IPS-NIHi7 (cell line): ENCODE results near the gene NPM1.

ENCODE experiments used
- DNase-seq: peaks from one replicate; pipeline ENCODE4 v3.0.0; 2012; ENCODE audit warnings: mixed read lengths; ENCODE audit errors: extremely low spot score

Gene NPM1

DNA sequence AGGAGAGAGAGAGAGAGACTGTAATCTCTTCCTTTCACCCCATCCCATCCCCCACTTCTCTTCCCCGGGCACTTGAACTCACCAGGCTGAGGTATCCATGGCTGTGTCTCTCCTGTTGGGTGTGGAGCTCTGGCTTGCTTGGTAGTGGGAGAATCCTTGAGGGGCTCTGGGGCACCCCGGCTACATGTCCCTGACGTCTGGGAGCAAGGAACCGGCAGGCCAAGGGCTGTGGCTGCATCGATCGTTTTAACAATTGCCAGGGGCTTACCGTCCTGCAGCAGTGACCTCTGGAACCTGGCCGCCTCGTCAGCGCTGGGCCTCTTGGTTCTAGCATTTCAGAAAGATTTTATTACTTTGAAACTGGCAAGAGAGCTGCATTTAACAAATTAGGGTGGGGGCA, 61.8 kb downstream of the NPM1 start:
- no peak for DNase-seq

DNA sequence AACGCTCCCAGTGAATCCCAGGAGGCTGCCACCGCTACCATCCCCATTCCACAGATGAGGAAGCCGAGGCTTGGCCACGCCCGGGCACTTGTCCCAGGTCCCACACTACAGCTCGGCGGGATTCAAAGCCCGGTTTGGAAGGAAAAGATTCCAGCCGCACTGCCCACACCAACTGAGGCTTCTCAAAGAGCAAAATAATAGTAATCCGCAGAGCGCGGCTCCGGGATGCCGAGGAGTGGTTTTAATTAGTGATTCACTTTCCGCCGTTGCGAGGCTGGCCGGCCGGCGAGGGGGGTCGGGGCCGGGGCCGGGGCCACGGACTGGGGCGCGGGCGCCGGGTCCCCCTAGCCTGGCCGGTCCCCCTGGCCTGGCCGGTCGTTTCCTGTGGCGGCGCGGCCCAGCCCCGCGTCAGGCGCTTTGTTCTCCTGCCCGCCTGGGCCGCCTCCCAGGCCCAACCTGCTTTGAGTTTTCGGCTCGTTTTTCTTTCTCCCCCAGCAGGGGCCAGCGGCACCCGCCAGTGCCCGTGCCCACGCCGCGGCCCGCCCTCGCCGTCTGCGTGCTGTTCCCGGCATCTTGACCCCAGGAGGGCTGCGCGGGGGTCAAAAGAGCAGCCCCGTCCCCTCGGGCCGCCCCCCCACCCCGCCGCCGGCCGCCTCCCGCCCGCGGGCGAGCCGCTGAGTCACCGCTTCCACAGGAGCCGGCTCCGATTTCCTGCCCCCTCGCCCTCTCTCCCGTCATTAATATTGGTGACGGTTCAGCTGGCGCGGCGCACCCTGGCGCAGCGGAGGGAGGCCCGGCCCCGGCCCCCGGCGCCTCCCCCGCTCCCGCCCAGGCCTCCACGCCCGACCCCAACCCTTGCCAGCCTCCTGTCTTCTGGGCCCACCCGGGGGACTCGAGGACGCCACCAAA, 63.0 kb downstream of the NPM1 start:
- peak; percentile 80 for DNase-seq

DNA sequence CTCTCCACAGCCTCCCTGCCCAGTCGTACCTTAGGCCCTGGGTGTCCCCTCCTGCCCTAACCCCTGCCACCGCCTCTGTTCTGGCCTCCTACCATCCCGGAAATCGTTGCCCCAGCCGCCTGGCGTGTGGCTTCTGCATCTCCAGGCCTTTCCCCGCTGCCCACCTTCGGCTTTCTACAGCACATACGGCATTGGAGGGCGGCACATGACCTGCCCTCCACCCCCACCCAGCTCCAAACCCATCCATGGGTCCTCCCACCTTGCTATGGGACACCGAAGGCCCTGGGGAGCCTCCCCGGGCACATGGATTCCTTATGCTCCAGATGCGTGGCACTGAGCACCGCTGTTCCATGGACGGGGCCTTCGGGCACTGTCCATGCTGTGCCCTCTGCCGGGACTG, 63.8 kb downstream of the NPM1 start:
- DNase-seq: no peak

DNA sequence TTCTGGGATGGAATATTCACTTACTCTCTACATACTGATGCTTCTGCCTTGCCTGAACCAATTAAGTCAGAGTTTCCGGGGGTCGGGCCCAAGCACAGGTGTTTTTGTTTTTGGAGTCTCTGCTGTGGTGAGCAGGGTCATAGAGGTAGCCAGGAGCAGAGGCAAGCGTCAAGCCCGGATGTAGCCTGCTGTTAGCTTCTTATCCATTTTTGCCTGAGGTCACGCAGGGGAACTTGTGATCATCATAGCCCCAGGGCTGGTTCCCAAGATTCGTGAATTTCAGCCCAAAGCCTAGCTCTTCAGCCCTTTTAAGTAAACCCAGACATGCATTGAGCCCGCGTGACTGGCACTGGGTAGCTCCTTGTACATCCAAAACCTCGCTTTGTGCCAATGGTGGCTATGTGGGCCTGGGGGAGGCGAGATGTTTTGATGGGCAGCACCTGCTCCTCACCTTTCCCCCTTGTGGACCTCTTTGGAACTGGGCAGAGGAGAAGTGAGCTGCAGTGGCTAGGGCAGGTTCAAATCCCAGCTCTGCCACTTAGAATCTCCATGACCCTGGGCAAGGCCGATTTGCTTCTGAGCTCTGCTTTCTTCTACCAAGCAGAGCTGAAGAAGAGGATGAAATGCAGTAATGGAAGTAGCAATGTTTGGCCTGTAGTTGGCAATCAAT, 65.5 kb downstream of the NPM1 start:
- no peak for DNase-seq

DNA sequence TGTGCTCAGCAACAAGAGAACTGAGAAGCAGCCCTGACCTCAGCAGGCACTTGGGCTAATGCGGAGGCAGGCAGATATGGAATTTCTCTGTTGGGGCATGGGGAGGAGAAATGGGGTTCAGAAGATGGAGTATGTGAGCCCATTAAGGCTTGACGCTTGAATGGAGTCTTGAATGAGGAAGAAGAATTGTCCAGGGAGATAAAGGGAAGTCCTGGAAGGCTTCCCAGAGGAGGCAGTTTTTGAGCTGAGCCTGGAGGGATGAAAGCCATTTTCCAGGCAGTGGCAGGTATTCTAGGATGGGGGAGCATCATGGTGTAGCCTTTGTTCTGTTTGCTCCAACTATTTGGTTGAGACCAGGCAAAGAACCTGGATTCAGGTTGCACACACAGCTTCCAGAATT, 66.3 kb downstream of the NPM1 start:
- no peak for DNase-seq

DNA sequence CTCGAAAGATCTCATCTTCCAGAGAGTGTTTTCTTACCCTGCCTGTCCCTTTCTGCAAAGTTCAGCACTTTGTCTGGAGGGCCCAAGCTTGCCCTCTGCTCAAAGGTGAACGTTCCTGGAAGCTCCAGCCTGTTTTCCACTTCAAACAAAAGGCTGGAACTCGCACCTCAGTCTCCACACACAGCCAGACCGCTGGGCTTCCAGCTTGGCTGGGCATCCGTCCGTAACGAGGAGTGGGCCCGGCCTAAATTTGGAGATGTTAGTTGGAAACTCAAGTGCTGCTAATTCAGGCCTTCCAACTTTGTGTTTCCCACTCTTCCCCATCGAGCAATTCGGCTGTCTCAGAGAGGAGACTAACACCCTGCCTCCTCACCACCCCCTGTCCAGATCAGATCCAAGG, 66.9 kb downstream of the NPM1 start:
- DNase-seq: no peak

DNA sequence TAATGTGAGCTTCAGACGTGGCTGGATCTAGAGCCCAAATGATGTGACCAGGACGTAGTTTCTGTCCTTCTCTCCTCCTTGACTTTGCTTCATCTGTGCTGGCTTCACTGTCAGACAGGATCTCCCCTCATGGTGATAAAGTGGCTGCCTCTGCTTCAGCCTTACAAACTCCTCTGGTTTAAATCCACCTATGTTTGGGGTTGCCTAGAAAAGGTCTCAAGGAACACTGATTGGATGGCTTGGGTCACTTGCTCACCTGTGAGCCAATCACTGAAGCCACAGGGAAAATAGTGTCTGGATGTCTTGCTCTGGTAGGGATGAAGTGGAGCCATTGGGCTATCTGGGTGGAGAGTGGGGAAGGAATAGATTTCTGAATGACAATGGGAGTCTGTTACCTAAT, 67.9 kb downstream of the NPM1 start:
- no peak for DNase-seq

DNA sequence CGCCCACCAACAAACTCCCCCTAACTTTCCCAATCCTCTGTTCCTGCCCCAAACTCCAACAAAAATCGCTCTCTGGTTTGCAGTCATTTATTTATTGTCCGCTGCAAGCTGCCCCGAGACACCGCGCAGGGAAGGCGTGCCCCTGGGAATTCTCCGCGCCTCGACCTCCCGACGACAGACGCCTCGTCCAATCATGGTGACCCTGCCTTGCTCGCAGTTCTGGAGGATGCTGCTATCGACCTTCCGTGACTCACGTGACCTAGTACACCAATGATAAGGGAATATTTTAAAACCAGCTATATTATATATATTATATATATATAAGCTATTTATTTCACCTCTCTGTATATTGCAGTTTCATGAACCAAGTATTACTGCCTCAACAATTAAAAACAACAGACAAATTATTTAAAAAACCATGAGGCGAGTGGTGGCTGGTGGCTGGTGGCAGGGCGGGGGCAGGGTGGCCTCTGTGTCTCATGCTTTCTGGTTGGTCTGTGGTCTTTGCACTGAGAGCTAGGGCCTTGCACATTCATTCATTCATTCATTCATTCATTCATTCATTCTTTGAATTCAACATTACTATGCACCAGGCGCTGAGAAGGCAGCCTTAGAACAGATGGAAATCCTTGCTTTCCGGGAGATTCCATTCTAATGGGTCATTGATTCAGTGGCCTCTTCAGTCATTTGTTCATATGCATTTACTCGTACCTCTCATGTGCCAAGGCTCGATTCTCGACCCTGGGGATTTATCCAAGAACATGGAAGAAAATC, 69.7 kb downstream of the NPM1 start:
- no peak for DNase-seq

DNA sequence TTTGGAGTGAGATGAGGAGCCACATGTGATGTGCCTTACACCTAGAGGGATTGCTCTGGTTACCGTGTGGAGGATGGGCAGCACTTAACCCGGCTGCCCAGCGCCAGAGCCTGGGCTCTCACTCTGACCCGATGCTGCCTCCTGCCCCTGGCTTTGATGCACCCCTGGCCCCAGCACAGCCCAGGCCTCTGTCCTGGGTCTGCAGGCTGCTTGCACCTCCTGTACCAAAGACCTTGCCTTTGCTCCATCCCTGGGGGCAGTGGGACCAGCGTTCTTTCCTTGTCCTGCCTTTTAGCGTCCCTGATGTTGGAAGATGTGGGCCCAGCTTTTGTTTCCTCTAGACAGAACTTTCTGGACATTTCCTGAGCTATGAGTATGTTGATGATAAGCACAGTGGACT, 72.2 kb downstream of the NPM1 start:
- no peak for DNase-seq
